ENCODE measurements around the gene DUSP3. TPM values are rescaled to one million over a fixed set of nuclear protein-coding genes. Genes with fewer than 3 reads are reported as not detected.

Gene DUSP3
- total RNA-seq, 2 experiments from 2014 or later = 15.5 to 15.7 TPM

DNA sequence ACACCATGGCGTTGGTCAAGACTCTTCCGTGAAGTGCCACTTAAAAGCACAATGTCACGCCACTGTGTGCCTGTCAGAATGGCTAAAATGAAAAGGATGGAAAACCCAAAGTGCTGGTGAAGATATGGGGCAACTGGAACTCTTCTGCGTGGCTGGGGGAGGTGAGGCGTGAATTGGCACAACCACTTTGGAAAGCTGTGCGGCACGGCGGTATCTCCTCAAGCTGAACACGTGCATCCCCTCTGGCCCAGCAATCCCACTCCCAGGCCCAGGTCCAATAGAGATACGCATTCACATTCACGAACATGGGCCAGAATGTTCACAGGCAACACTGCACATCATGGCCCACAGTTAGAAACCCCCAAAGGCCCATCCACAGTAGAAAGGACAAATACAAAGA, 8.9 kb downstream of the DUSP3 start:
- H3K4me3 Mint-ChIP-seq = no peak overlapping the region
- H3K9me3 Mint-ChIP-seq = no peaks in the 10 kb centered on the region
- POLR2A ChIA-PET = no interaction called here
- H3K27ac Mint-ChIP-seq = no peak overlapping the region
- H3K36me3 Mint-ChIP-seq = peaks cover 11% of the 10 kb centered on the region
- ATAC-seq (ENCODE audit: low read depth) = no peak
- no peak for DNase-seq
- H3K4me1 Mint-ChIP-seq = peaks cover 8% of the 10 kb centered on the region
- no peaks in the 10 kb centered on the region for H3K27me3 Mint-ChIP-seq

DNA sequence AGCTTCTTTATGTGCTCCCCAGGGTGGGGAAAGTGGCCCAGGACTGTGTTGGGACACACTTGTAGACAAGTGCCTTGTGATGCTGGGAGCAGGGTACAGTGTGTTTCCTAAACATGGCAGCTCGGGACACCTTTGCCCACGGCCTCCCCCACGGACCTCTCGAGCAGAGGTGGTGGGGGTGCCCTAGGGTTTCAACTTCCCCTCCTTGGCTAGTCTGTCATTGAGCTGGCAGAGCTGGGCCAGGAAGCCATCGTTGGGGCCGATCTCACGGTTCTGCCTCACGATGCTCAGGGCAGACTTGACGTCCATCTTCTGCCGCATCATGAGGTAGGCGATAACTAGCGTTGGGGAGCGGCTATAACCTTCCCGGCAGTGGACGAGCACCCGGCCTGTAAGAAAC, 9.4 kb downstream of the DUSP3 start:
- DNase-seq (no peak), ATAC-seq (ENCODE audit: low read depth) (no peak)
- H3K4me3 Mint-ChIP-seq = no peak overlapping the region
- H3K4me1 Mint-ChIP-seq = peaks cover 8% of the 10 kb centered on the region
- H3K9me3 Mint-ChIP-seq = no peaks in the 10 kb centered on the region
- no peaks in the 10 kb centered on the region for H3K27me3 Mint-ChIP-seq
- POLR2A ChIA-PET = no interaction called here
- H3K27ac Mint-ChIP-seq = no peak overlapping the region
- peaks cover 11% of the 10 kb centered on the region for H3K36me3 Mint-ChIP-seq

DNA sequence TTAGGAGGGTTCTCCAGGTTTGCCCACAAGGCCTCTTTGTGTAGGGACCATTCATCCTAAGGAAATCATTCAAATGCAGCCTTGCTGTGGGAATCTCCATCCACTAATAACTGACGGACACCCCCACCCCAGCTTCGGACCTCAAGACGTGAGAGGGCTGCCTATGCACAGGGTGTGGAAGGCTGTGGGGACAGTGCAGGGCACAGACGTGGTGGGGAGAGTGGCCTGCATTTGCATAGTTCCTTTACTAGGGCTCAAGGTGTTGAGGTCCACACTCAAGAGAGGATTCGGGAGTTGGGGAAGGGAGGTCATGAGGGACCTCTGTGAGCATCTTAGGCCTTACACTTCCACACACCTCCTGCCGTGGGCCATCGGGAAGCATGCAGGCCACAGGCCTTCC, 9.8 kb downstream of the DUSP3 start:
- no peak for ATAC-seq (ENCODE audit: low read depth)
- no peak overlapping the region for H3K27ac Mint-ChIP-seq
- H3K9me3 Mint-ChIP-seq = no peaks in the 10 kb centered on the region
- H3K4me1 Mint-ChIP-seq = peaks cover 8% of the 10 kb centered on the region
- no peaks in the 10 kb centered on the region for H3K27me3 Mint-ChIP-seq
- H3K4me3 Mint-ChIP-seq = no peak overlapping the region
- POLR2A ChIA-PET = no interaction called here
- peaks cover 11% of the 10 kb centered on the region for H3K36me3 Mint-ChIP-seq
- DNase-seq = no peak

DNA sequence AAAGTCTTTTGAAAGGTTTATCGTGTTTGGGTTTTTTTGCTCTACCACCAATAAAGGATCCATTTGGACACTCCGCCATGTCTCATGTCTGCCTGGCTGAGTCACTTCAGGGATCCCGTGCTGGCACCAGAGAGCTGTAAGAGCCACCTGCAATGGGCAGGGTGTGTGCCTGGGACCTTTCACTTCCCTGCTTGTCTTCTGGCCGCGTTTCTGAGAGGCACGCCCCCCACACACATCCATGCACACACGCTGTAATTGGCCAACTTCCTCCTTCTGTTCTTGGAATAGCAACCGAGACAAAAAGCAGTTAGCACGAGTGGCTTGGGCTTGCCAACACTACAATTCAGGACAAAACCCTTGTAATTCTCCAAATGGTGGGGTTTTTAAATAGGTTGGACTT, 10.4 kb downstream of the DUSP3 start:
- no peak overlapping the region for H3K27ac Mint-ChIP-seq
- no peaks in the 10 kb centered on the region for H3K9me3 Mint-ChIP-seq
- DNase-seq = no peak
- H3K36me3 Mint-ChIP-seq = peaks cover 7% of the 10 kb centered on the region
- POLR2A ChIA-PET = no interaction called here
- H3K4me3 Mint-ChIP-seq = no peak overlapping the region
- H3K27me3 Mint-ChIP-seq = no peaks in the 10 kb centered on the region
- H3K4me1 Mint-ChIP-seq = peaks cover 5% of the 10 kb centered on the region
- ATAC-seq (ENCODE audit: low read depth) = no peak

DNA sequence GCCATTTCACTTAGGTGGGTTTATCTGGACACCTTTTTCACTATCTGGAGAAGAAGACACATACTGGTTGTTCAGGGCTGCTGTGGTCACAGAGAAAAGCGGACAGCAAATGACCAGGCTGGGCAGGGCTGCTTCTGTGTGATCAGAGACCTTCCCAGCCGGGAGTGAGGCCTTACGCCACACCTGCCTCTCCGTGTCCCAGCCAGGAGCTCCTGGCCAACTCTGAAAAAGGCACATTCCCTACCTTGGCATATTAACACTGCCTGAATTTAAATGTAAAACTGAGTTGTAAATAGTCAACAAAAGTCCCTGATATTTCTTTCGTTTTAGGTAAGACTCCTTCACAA, 11.1 kb downstream of the DUSP3 start:
- DNase-seq (no peak), ATAC-seq (ENCODE audit: low read depth) (no peak)
- Mint-ChIP-seq H3K27me3 (no peaks in the 10 kb centered on the region), H3K4me1 (peaks cover 4% of the 10 kb centered on the region), H3K36me3 (peaks cover 6% of the 10 kb centered on the region), H3K9me3 (no peaks in the 10 kb centered on the region), H3K4me3 (no peak overlapping the region), H3K27ac (no peak overlapping the region)
- POLR2A ChIA-PET = interaction anchor here (0.5 kb wide), 1 partner anchor 759 kb away, joined by 5 read pairs; no protein-coding TSS in a partner anchor

DNA sequence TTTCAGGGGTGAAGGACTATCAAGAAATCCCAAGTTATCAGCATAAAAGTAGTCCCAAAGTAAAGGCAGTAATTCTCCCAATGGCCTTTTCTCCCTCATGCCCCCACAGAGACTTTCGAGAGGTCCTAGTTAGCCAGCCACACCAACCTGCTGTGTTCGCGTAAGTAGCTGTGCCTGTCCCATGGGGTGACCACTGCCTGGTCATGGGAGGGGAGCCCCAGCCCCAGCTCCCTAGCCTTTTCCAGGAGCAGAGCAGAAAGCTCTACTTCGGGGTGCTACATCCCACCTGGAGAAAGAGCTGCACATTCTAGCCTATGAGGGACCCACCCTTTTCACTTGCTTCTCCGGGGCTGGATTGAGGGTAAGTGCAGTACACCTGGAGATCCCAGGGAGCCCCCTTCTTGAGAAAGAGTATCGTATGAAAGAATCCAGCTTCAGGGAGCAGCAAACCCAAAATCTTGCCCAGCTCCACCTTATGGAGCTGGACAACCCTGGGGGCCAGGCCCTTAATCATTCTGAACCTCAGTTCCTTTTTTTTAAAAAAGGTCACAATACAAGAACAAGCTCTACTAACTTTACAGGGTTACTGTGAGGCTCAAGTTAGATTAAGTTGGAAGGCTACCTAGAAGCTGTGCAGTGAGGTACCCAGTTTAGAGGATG, 11.6 kb downstream of the DUSP3 start:
- Mint-ChIP-seq H3K4me1 (peaks cover 4% of the 10 kb centered on the region), H3K27ac (no peak overlapping the region)
- no peak for ATAC-seq (ENCODE audit: low read depth)

DNA sequence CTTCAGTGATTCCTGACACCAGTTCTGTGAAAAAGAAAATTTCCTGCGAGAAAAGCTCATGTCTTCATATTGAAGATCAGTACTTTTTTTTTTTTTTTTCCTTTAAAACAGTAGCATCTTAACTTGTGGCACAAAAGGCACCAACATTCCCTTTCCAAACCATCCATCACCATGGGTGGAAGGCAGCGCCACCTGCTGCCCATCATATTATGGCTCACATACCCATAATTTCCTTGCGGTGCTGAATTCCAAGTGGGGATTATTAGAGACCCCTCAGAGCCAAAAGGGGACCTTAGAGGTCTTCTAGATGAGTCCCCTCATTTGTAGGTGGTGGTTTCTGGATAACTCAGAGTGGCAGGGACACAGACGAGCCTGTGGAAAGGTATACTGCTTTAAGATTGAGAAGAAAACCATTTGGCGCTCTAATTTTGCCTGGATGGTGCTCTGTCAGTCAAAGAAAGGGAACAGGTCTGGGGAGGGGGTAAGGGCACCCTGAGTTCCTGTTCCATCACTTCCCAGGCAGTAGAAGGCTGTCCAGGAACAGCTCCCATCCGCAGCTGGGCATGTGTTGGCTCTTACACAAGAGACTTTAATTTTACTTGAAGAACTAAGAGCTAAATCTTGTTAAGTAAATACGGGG, 12.2 kb downstream of the DUSP3 start:
- Mint-ChIP-seq H3K27me3 (no peaks in the 10 kb centered on the region), H3K36me3 (peaks cover 1% of the 10 kb centered on the region), H3K4me1 (peaks cover 4% of the 10 kb centered on the region), H3K9me3 (no peaks in the 10 kb centered on the region), H3K4me3 (no peak overlapping the region), H3K27ac (no peak overlapping the region)
- DNase-seq (peak; percentile 56), ATAC-seq (ENCODE audit: low read depth) (no peak)
- POLR2A ChIA-PET = interaction anchor here (0.6 kb wide), 1 partner anchor 363 kb away, joined by 3 read pairs; no protein-coding TSS in a partner anchor

More for the DNA sequence above, 11.6 kb downstream of the DUSP3 start:
- no peaks in the 10 kb centered on the region for H3K27me3 Mint-ChIP-seq
- H3K9me3 Mint-ChIP-seq = no peaks in the 10 kb centered on the region
- H3K4me3 Mint-ChIP-seq = no peak overlapping the region
- DNase-seq = no peak
- POLR2A ChIA-PET = interaction anchor here (0.5 to 0.6 kb wide), 2 partner anchors 363 to 759 kb away, joined by 3 to 5 read pairs; no protein-coding TSS in a partner anchor
- H3K36me3 Mint-ChIP-seq = peaks cover 1% of the 10 kb centered on the region

DNA sequence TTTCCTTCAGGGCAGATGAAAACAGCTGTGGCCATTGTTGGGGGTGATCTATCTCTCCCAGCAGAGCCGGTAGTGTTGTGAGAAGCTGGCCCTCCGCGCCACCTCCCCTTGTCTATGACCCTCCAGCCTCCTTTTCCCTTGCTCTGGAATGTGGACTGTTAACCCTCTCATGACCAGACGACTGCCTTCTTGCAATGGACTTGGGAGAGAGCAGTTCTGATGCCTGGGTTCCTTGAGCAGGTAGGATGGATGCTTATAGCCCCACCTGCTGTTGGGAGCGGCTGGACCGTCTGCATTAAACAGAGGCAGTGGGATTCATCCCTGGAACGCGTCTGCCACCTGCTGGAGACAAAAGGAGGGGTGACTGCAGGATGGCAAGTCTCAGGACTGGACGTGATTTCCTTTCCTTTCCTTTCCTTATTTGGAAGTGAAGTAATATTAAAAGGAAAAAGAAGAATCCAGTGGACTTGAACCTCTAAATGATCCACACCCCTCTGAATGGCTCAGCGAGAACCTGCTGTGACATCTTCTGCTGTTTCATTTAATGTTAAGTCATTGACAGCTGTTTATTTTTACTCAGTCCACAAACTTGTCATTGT, 18.4 kb downstream of the DUSP3 start:
- Mint-ChIP-seq H3K36me3 (no peaks in the 10 kb centered on the region), H3K4me1 (no peaks in the 10 kb centered on the region), H3K27me3 (peaks cover 22% of the 10 kb centered on the region), H3K9me3 (no peaks in the 10 kb centered on the region), H3K27ac (no peak overlapping the region), H3K4me3 (no peak overlapping the region)
- POLR2A ChIA-PET = interaction anchor here (0.8 kb wide), 1 partner anchor 60 kb away, joined by 3 read pairs; no protein-coding TSS in a partner anchor
- DNase-seq (peak; percentile 88), ATAC-seq (ENCODE audit: low read depth) (peak; percentile 90)

DNA sequence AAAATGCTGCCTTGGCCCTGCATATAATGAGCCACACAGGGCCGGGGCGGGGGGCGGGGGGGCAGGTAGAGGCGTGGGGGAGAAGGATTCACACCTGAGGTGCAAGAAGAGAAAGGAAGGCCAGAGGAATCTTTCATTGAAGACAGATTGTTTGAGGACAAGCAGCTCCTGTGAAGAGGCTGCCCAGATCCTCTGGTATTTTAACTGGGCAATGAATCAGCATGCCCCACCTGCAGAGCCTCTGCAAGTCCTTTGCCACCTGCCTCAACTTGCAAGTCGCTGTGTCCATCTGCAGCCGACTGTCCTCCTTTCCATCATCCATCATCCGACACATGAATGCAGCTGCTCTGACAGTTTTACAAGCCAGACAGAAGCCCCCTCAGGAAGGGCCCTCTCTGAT, 18.9 kb downstream of the DUSP3 start:
- no peaks in the 10 kb centered on the region for H3K9me3 Mint-ChIP-seq
- no peak overlapping the region for H3K27ac Mint-ChIP-seq
- peaks cover 22% of the 10 kb centered on the region for H3K27me3 Mint-ChIP-seq
- H3K4me1 Mint-ChIP-seq = no peaks in the 10 kb centered on the region
- DNase-seq = no peak
- POLR2A ChIA-PET = interaction anchor here (0.8 kb wide), 1 partner anchor 59 kb away, joined by 3 read pairs; no protein-coding TSS in a partner anchor
- ATAC-seq (ENCODE audit: low read depth) = no peak
- no peak overlapping the region for H3K4me3 Mint-ChIP-seq
- H3K36me3 Mint-ChIP-seq = no peaks in the 10 kb centered on the region

DNA sequence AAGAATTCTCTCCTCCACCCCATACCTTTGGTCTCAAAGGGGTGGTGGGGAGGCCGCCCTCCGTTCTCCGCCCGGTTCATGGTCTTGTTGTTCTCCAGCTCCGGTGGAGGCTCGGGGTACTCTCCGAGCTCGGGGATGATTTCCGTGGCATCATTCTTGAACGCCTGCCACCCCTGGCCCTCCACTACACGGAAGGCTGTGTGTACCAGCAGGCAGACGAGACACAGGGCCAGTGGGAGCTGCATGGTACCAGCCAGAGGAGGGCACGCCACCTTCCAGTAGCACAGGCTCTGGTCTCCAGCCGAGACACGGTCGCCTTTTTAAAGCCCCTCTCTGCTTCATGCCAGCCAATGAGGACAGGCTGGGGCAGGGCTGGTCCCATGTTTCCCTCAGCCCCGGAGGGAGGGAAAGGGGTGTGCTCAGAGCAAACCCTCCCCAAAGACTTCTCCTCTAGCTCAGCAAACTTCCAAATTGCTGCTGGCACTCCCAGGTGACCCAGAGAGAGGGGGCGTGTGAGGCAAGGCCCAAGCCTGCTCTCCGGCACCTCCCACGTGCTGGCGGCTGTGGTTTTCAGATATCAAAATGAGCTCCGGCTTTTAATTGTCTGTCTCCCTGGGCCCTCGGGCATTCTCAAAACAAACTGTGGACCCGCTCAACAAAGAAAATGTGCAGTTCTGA, 20.1 kb downstream of the DUSP3 start, which contains the start of gene SOST:
Gene SOST, minus strand, starts transcription at position 295 of the 678 bp plus-strand sequence. Its CDS starts 50 bp downstream, at position 245.
- H3K36me3 Mint-ChIP-seq = no peaks in the 10 kb centered on the region
- no peaks in the 10 kb centered on the region for H3K9me3 Mint-ChIP-seq
- H3K4me3 Mint-ChIP-seq = no peak within 1 kb of the TSS
- peaks cover 33% of the 10 kb centered on the region for H3K27me3 Mint-ChIP-seq
- DNase-seq = no peak
- ATAC-seq (ENCODE audit: low read depth) = no peak
- no peak within 1 kb of the TSS for H3K27ac Mint-ChIP-seq
- POLR2A ChIA-PET = no interaction called here
- H3K4me1 Mint-ChIP-seq = peaks cover 6% of the 10 kb centered on the region

DNA sequence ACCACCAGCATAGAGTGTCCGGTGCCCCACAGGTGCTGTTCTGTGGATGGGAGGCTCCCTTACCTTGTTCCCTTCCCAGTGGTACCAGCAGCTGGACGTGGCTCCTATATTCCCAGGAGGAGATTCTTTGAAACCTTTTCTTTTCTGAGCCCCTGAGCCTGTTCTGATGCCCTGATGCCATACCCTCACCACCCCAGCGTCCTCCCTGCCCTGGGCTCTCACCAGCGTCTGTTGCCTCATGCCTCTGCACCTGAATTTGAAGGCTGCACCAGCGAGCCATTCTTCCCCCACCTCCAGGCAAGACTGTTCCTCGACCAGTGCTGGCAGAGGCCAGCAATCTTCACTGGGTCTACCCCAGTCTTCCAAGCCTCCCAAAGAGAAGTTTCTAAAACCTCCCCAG, 20.7 kb downstream of the DUSP3 start:
- ATAC-seq (ENCODE audit: low read depth) (no peak), DNase-seq (no peak)
- POLR2A ChIA-PET = no interaction called here
- H3K9me3 Mint-ChIP-seq = no peaks in the 10 kb centered on the region
- H3K27ac Mint-ChIP-seq = no peak overlapping the region
- no peaks in the 10 kb centered on the region for H3K36me3 Mint-ChIP-seq
- H3K4me3 Mint-ChIP-seq = no peak overlapping the region
- peaks cover 9% of the 10 kb centered on the region for H3K4me1 Mint-ChIP-seq
- peaks cover 39% of the 10 kb centered on the region for H3K27me3 Mint-ChIP-seq

DNA sequence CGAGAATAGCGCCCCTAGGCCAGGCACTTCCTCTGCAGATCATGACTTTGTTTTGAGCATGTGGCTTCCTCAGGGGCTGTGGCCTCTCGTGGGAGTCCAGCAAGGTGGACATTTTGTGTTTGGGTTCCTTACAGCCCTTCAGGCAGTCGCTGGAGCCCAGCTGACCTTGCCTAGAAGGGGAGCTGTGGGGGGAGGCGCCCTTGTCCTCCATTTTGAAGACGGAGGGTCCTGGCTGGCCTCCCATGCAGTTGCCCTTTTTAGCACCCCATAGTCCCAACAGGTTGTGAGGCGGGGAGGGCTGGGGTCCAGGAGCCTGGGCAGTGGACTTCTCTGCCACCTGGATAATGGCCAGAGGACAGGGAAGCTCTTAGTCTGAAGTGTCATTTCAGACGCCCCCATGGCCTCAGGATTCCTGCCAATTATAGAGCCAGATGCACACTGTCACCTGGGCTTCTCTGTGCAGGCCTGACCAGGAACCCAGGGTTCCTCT, 21.6 kb downstream of the DUSP3 start:
- H3K9me3 Mint-ChIP-seq = no peaks in the 10 kb centered on the region
- H3K36me3 Mint-ChIP-seq = no peaks in the 10 kb centered on the region
- H3K4me3 Mint-ChIP-seq = no peak overlapping the region
- POLR2A ChIA-PET = interaction anchor here (0.5 kb wide), 1 partner anchor 1763 kb away, joined by 5 read pairs; no protein-coding TSS in a partner anchor
- peaks cover 46% of the 10 kb centered on the region for H3K27me3 Mint-ChIP-seq
- ATAC-seq (ENCODE audit: low read depth) (no peak), DNase-seq (no peak)
- H3K27ac Mint-ChIP-seq = no peak overlapping the region
- H3K4me1 Mint-ChIP-seq = peaks cover 9% of the 10 kb centered on the region

DNA sequence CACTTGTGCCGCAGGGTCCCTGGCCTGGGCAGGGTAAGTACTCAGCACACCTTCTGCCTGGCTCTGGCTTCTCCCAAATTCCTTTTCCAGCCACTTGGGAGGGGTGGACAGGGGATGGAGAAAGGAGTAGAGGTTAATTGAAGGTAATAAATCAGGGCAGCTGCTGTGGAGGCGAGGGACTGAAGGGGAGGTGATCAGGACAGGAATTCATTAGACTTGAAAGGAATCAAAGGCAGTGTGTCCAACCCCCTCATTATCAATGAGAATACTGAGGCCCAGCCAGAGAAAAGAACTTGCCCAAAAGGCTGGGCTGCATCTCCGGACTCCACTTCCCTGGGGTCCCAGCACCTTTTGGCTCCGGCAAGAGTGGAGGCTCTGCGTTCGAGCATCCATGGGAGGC, 22.6 kb downstream of the DUSP3 start:
- no peak for DNase-seq
- H3K27ac Mint-ChIP-seq = no peak overlapping the region
- no peaks in the 10 kb centered on the region for H3K9me3 Mint-ChIP-seq
- no peak for ATAC-seq (ENCODE audit: low read depth)
- POLR2A ChIA-PET = no interaction called here
- no peaks in the 10 kb centered on the region for H3K36me3 Mint-ChIP-seq
- H3K4me1 Mint-ChIP-seq = peaks cover 9% of the 10 kb centered on the region
- no peak overlapping the region for H3K4me3 Mint-ChIP-seq
- peaks cover 48% of the 10 kb centered on the region for H3K27me3 Mint-ChIP-seq

Measured in activated naive CD8-positive, alpha-beta T cell treated with anti-CD3 and anti-CD28 coated beads, Interleukin-2, amount 10 ng/mL, durations not matched to agents 7 days and 5 days (primary cell).